GM12875 (cell line): Measurements from ENCODE around the gene SEPTIN12.
"Not testable (repeated sequence)": the region's sequence is repeated elsewhere in the genome, so short reads cannot be mapped to it uniquely, and the experiment has no call there.

Source experiments
- H3K4me3 ChIP-seq: one replicate; pipeline ENCODE4 v1.5.1; 2011; ENCODE audit warnings: low read depth, low read length, control low read depth
- TF ChIP-seq, protein P1 (sequence below): IDR thresholded peaks from 2 replicates; pipeline ENCODE4 v1.5.1; 2011; ENCODE audit warnings: low read depth, mild to moderate bottlenecking, control low read depth, inconsistent platforms, low read length, moderate library complexity, borderline replicate concordance; ENCODE audit not compliant: insufficient read depth

SEPTIN12 gene

DNA sequence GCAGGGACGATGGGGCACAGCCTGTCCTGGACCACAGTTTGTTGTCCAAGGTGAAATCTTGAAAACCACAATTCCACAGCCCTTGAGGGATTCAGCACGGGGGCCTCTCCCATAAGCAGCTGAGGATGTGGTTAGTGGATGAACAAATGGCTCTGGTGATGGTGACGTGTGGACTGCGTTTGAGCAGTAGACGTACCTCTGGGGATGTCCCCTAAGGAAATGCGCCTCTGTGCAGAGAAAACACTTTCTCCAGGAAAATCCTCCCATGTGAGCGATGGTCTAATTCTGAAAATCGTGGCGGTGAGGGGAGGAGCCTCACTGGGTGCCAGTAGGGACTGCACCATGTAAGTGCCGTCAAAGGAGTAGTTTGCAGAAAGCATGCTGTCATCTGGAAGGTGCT, 2.7 kb upstream of the SEPTIN12 start:
- H3K4me3 ChIP-seq: no peak overlapping the region
- TF ChIP-seq, protein P1, sequence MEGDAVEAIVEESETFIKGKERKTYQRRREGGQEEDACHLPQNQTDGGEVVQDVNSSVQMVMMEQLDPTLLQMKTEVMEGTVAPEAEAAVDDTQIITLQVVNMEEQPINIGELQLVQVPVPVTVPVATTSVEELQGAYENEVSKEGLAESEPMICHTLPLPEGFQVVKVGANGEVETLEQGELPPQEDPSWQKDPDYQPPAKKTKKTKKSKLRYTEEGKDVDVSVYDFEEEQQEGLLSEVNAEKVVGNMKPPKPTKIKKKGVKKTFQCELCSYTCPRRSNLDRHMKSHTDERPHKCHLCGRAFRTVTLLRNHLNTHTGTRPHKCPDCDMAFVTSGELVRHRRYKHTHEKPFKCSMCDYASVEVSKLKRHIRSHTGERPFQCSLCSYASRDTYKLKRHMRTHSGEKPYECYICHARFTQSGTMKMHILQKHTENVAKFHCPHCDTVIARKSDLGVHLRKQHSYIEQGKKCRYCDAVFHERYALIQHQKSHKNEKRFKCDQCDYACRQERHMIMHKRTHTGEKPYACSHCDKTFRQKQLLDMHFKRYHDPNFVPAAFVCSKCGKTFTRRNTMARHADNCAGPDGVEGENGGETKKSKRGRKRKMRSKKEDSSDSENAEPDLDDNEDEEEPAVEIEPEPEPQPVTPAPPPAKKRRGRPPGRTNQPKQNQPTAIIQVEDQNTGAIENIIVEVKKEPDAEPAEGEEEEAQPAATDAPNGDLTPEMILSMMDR: no peak

- TF ChIP-seq, protein P1: no peak
These were observed 2.1 kb upstream of the SEPTIN12 start for GRCh38 chr16:4790261-4790660.

DNA sequence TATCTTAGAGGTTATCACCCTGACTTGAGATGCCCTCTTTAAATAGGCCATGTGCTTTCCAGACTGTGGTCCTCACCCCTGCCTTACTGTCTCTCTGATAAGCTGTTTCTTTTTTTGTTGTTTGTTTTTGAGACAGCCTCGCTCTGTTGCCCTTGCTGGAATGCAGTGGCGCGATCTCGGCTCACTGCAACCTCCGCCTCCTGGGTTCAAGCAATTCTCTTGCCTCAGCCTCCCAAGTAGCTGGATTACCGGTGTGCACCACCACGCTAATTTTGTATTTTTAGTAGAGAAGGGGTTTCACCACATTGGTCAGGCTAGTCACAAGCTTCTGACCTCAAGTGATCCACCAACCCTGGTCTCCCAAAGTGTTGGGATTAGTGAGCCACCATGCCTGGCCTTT, 765 bp upstream of the SEPTIN12 start:
- TF ChIP-seq, protein P1: no peak
- H3K4me3 ChIP-seq: no peak overlapping the region

More at GRCh38 chr16:4790261-4790660, 2.1 kb upstream of the SEPTIN12 start:
- no peak overlapping the region for H3K4me3 ChIP-seq

DNA sequence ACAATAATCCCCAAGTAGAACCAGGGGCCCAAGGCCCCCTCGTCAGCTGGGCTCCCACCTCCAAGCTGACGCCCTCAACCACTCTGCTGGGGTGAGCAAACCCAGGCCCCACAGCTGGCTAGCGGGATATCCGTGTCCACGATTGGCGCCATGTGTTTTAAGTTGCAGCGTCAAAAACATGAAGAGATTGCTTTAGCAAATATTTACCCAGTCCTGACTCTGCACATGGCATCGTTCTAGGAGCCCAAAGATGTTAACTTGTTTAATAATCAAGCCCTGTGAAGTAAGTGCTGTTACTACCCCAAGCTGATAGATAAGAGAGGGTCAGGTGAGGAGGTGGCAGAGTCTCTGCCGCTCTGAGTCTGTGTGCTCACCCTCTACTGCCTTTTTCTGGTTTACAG, 344 bp upstream of the SEPTIN12 start:
- TF ChIP-seq, protein P1: no peak
- H3K4me3 ChIP-seq: no peak overlapping the region

DNA sequence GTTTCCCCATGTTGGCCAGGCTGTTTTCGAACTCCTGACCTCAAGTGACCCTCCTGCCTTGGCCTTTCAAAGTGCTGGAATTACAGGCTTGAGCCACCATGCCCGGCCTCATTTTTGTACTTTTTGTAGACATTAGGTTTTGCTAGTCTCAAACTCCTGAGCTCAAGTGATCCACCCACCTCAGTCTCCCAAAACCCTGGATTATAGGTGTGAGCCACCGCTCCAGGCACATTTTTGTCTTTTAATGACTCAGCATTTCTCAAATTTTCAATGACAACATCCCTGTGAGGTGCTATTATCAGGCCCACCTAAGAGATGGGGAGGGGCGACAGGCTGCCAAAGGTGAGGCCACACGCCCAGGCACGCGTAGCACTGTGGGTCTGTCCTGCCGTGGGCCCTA, 1.1 kb downstream of the SEPTIN12 start:
- H3K4me3 ChIP-seq: no peak overlapping the region
- TF ChIP-seq, protein P1: no peak

DNA sequence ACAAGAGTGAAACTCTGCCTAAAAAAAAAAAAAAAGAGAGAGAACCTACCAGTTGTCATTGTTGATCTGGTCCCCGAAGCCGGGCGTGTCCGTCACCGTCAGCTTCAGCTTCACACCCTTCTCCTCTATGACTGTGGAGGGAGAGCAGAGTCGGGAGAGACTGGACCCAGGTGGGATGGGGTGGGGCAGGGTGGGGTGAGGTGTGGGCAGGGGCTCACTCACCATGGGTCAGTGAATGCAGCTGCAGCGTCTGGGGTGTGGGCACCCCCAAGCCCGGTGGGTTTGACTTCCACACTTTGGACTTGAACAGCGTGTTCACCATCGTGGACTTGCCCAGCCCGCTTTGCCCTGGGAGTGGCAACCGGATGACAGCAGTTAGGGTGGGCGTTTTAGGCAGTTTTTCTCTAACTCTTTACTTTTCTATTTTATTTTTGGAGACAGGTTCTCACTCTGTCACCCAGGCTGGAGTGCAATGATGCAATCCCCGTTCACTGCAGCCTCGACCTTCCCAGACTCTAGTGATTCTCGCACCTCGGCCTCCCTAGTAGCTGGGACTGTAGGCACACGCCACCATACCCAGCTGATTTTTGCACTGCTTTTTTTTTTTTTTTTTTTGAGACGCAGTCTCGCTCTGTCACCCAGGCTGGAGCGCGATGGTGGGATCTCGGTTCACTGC, 2.2 kb downstream of the SEPTIN12 start:
- TF ChIP-seq, protein P1: no peak
- H3K4me3 ChIP-seq: no peak overlapping the region

DNA sequence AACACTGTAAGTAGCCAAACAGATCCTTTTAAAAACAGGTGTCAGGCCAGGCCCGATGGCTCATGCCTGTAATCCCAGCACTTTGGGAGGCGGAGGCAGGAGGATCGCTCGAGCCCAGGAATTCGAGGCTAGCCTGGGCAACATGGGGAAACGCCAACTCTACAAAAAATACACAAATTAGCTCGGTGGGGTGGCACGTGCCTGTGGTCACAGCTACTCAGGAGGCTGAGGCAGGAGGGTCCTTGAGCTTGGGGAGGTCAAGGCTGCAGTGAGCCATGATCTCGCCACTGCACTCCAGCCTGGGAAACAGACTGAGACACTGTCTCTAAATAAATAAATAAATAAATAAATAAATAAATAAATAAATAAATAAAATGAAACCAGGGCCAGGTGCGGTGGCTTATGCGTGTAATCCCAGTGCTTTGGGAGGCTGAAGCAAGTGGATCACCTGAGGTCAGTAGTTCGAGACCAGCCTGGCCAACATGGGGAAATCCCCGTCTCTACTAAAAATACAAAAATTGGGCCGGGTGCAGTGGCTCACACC, 3.6 kb downstream of the SEPTIN12 start:
- not testable (repeated sequence) for H3K4me3 ChIP-seq
